RWPE1 (cell line): ENCODE results near the gene RIOK3.
A peak's percentile ranks its signal among the peaks of the same experiment; 100 is the strongest.

Source experiments
- CTCF ChIA-PET: fragments of 350-600 bp; sonication (Branson Sonifier 250); formaldehyde crosslinking; extraction: SDS; loops from one replicate; lab custom pipeline; 2021; lab: Yijun Ruan, JAX
- POLR2A ChIA-PET: fragments of 400-600 bp; formaldehyde crosslinking; extraction: SDS; loops from one replicate; lab custom pipeline; 2020; ENCODE audit warnings: antibody characterized with exemption; ENCODE audit not compliant: low non-redundant PET; lab: Yijun Ruan, JAX
- DNase-seq: peaks from one replicate; pipeline ENCODE4 v3.0.0; 2012; ENCODE audit warnings: low spot score
- H3K27ac ChIP-seq: fragments of 450-650 bp; 2 replicates; pipeline ENCODE4 v1.5.1; 2017
- CTCF ChIP-seq: fragments of 450-650 bp; conservative IDR thresholded peaks from 2 replicates; pipeline ENCODE4 v1.5.1; 2017; ENCODE audit warnings: low read depth, mild to moderate bottlenecking

RIOK3 gene

GRCh38 chr18:23498877-23499276 lies 45.8 kb downstream of the RIOK3 start:
- ChIA-PET CTCF (interaction anchor here (0.6 to 1.3 kb wide), 3 partner anchors 16 to 427 kb away, joined by 3 read pairs; no protein-coding TSS in a partner anchor), POLR2A (no interaction called here)
- no peak for DNase-seq
- no peak overlapping the region for H3K27ac ChIP-seq
- peak; percentile 68 for TF ChIP-seq CTCF

- TF ChIP-seq CTCF = no peak
- ChIA-PET POLR2A (no interaction called here), CTCF (interaction anchor here (0.6 to 1.3 kb wide), 2 partner anchors 39 to 427 kb away, joined by 3 read pairs; no protein-coding TSS in a partner anchor)
- H3K27ac ChIP-seq = no peak overlapping the region
- DNase-seq = no peak
Measured at GRCh38 chr18:23499291-23499781, 46.2 kb downstream of the RIOK3 start.

- ChIA-PET CTCF (no interaction called here), POLR2A (no interaction called here)
- TF ChIP-seq CTCF = no peak
- no peak overlapping the region for H3K27ac ChIP-seq
- DNase-seq = no peak
Measured at GRCh38 chr18:23501626-23502025, 48.5 kb downstream of the RIOK3 start.

GRCh38 chr18:23502516-23503037 lies 49.5 kb downstream of the RIOK3 start:
- DNase-seq = no peak
- peak overlapping the region; percentile 83 for H3K27ac ChIP-seq
- ChIA-PET POLR2A (interaction anchor here (0.7 kb wide), 1 partner anchor 15 kb away, joined by 3 read pairs; no protein-coding TSS in a partner anchor), CTCF (no interaction called here)
- TF ChIP-seq CTCF = peak; percentile 44; the same call in 1 of the 2 replicates

- CTCF ChIA-PET = interaction anchor here (0.5 kb wide), 1 partner anchor 62 kb away, joined by 3 read pairs; no protein-coding TSS in a partner anchor
Measured at GRCh38 chr18:23503038-23503962, 50.2 kb downstream of the RIOK3 start, which contains the start of gene RMC1. RMC1 (plus strand) TSS chr18:23503511; CDS start chr18:23503619, 108 bp downstream.

More at GRCh38 chr18:23503038-23503962, 50.2 kb downstream of the RIOK3 start, which contains the start of gene RMC1:
- DNase-seq = peak; percentile 87
- H3K27ac ChIP-seq = peak within 1 kb of the TSS; percentile 83
- no peak; the same call in 1 of the 2 replicates for TF ChIP-seq CTCF
- POLR2A ChIA-PET = interaction anchor here (0.7 kb wide), 1 partner anchor 16 kb away, joined by 3 read pairs; no protein-coding TSS in a partner anchor
